Erythroblast (primary cell): ENCODE data around the gene EHD1.

Experiments
- GATA1 ChIP-seq: IDR thresholded peaks from 2 replicates; pipeline ENCODE4 v1.6.1; 2011; ENCODE audit warnings: low read depth, mild to moderate bottlenecking, control low read depth, low read length, moderate library complexity
- POLR2A ChIP-seq: IDR thresholded peaks from 2 replicates; pipeline ENCODE4 v1.6.1; 2011; ENCODE audit warnings: mild to moderate bottlenecking, low read length

- TF ChIP-seq POLR2A (no peak), GATA1 (no peak)
Observed at GRCh38 chr11:64911689-64912088, 33.3 kb upstream of the EHD1 start.
